CD4-positive, alpha-beta T cell treated with Interleukin-4 for 1 hour (primary cell): Measurements from ENCODE around the gene OPTN.
"Not testable (repeated sequence)": the region's sequence is repeated elsewhere in the genome, so short reads cannot be mapped to it uniquely, and the experiment has no call there.

Experiments used
- DNase-seq, 2 donors: peaks; one replicate each; pipeline ENCODE4 v3.0.0-alpha.2; 2020 to 2022

The OPTN gene

GRCh38 chr10:13091801-13092200 is 8.2 kb upstream of the OPTN start:
- DNase-seq, result no peak

GRCh38 chr10:13092291-13093102 is 7.5 kb upstream of the OPTN start:
- no peak for DNase-seq

- DNase-seq, result not testable (repeated sequence)
Observed at GRCh38 chr10:13094082-13094481, 5.9 kb upstream of the OPTN start.

DNA sequence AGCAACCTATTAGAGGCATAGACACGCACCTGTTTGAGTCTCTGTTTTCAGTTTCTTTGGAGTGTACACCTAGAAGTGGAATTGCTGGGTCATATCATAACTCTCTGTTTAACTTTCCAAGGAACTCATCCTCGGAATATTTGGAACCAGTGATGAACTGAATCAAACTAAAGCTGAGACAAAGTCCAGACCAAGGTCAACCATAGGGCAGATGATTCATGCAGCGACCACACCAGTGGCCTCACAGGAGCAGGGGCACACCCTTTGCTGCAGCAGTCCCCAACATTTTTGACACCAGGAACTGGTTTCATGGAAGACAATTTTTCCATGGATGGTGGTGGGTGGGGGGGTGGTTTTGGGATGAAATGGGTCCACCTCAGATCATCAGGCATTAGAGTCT is 4.9 kb upstream of the OPTN start:
- DNase-seq, result no peak

- no peak for DNase-seq
Observed at GRCh38 chr10:13095929-13096328, 4.0 kb upstream of the OPTN start.

DNA sequence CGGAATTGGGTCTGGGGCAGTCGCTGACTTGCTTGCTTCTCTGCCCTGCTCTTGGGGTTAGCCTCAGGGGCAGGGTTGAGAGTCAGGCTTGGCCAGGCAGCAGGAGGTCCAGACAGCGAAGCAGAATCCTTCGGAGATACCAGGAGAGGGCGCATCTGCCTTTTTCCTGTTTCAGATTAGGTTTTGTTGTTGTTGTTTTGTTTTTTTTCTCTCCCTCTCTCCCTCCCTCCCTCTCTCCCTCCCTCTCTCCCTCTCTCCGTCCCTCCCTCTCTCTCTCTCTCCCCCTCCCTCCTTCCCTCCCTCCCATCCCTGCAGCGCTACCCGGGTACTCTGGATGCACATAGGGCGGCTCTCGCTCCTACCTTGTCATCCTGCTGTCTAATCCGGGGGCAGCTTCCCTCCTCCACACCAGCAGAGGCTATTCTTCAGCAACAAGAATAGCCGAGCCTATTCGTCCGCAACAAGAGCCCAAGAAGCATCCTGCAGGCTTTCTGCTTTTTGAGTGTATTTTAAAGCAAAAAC is 758 bp upstream of the OPTN start:
- peak; percentile 64 to 72 for DNase-seq

DNA sequence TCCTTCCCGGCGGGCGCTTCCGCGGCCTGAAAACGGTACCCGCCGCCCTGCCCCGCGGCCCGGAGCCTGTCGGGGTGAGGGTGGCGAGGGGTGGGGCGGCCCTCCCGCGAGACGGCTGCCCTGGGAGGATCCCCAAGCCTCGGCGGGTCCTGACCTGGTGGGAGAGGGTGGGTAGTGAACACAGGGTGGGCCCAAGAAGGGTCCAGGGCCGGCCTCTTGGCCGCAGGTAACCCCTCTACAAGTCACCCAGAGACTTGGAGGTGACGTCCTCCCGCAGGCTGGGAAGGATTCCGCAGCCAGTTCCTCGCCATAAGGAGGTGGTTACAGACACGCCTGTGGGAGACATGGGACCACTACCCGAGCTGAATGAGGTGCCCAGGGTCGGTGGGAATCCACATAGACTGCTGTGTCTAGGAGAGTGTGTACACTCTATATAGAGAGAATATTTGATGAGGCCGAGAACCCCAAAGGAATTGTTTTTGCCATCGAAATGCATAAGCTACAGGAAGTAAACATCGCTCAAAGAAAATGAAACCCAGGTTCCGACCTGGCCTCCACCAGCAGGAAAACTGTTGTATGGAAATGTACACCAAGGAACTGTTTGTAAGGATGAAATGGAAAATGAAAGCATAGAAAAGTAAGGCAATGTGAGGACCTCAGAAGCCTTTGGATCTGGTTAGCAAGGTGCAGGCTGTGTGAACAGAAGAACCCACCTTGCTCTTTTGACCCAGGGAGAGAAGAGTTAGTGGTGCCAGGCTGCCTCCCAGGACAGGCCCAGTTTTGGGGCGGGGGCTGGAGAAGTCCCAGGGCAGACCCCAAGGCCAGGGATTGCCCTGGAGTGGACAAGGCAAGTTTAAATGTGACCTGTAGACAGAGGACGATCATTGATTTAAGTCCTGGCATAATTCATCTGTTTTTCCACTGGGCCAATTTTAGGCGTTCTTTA is 659 bp downstream of the OPTN start:
- DNase-seq, result peak in 1 of 2 donors; percentile 35

GRCh38 chr10:13102002-13102794 is 2.2 kb downstream of the OPTN start:
- DNase-seq, result no peak

DNA sequence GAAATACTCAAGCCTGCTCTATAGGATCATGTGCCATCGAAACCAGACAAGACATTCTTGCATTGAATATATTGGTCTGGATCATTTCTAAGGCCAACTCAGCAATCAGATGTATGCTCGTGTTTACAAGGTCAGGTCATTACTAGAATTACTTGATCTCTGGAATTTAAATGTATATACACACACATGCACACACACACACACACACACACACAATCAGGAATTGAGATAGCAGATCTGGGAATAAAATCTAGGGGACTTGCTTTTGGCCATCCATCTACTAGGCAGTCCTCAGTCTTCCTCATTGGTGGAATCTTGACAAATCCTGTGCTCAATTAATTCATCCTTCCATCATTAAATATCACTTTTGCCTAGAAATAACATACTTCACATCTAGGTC is 3.6 kb downstream of the OPTN start:
- no peak for DNase-seq

- no peak for DNase-seq
Observed at GRCh38 chr10:13104697-13105096, 4.7 kb downstream of the OPTN start.

- DNase-seq, result peak in 1 of 2 donors; percentile 37
Observed at GRCh38 chr10:13105184-13105583, 5.2 kb downstream of the OPTN start.

- DNase-seq, result no peak
Observed at GRCh38 chr10:13106387-13107045, 6.6 kb downstream of the OPTN start.

GRCh38 chr10:13110908-13111307 is 10.9 kb downstream of the OPTN start:
- DNase-seq, result no peak

- no peak for DNase-seq
Observed at GRCh38 chr10:13113544-13113943, 13.6 kb downstream of the OPTN start.

DNA sequence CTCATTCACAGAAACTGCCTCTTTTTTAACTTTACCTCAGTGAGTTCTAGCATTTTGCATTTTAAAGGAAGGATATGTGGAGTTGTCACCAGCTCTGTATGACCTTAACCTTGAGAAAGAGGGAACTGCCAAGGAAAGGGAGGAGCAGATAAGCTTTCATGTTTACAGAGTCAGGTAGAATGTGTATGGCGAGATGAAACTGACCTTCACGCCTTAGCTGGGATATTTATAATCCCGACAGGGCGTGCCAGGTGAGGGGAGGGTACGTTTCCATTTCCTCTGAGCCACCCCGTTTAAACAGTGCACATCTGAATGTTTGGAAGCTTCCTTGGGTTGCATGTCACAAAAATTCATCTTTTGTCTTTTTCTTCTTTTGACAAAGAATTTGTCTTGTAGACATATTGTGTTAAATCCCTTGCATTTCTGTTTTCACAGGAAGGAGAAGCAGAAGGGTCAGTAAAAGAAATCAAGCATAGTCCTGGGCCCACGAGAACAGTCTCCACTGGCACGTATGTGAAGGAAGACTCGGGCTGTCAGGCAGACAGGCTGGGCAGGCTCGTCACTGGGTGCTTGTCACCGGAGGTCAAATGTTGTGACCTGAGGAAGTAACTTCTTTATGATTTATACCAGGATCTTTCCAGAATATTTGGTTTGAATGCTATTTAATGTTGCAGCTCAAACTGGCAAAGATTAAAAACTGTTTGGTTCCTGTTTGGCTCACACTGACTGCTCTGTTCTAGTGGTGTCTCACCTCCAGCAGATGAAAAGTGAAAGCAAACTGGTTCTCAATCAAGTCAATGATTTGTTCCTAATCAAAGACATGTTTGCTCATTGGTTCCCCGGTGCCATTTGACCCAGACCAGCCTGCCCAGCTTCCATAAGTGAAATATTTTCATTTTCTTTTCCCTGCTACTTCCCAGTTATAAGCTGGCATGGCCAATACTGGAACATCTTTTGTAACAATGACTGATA is 16.2 kb downstream of the OPTN start:
- peak in 1 of 2 donors; percentile 56 for DNase-seq

DNA sequence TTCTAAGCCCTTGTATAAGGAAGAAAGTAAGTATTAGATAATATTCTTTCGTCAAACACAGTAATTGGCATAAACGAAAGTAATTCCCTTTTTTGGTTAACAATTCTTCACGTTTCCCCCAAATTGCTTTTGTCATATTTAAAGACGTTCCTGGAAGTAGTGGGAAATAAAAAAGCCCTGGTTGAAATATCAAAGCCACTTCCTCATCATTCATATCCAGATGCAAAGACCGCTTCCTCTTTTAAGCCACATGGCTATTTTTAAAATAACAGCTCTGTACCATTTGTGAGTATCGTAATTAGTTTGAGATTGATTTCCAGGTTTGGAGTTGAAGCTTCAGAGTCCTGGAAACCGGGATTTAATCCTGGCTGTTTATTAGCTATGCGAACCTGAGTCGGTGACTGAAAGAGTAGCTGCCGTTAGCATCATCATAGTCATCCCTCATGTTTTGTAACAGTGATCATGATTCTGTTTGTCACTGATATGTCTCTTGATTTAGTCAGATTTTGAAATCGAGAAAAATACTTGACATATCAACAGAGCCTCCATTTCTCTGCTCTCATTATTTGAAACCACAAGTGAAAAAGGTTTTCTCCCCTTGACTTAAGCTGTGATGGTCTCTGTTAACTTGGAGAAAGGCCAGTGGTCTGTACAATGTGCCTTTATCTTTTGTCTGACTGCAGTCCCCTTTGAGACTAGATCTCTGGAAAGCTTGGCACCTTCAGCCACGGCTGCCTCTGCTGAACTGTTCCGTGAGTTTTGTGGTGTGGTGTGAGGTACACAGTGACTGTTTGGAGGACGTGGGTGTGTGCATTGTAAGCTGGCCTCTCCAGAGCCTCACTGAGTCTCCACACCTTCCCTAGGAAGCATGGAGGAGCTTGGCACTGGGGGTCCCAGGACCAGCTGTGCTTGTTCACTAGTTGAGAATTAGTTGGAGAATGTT is 18.1 kb downstream of the OPTN start:
- DNase-seq, result no peak

- DNase-seq, result no peak
Observed at GRCh38 chr10:13118784-13119410, 18.9 kb downstream of the OPTN start.

DNA sequence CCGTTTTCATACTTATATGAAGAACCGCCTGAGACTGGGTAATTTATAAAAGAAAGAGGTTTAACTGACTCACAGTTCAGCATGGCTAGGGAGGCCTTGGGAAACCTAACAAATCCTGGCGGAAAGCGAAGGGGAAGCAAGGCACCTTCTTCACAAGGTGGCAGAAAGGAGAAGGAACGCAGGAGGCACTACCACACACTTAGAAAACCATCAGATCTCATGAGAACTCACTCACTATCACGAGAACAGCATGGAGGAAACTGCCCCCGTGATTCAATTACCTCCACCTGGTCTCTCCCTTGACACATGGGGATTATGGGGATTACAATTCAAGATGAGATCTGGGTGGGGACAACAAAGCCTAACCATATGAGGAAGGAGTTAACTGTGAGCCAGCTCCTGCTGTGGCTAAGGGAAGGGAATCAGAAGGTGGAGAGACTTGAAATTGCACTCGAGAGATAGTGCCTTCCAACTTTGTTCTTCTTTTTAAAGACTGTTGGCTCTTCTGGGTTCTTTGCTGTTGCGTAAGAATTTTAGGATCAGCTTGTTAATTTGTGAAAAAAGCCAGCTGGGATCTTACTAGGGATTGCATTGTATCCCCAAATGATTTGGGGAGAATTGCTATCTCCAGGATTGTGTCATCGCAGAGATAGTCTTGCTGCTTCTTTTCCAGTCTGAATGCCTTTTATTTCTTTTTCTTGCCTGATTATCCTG is 21.0 kb downstream of the OPTN start:
- DNase-seq, result no peak

- DNase-seq, result no peak
Observed at GRCh38 chr10:13121500-13121854, 21.5 kb downstream of the OPTN start.
